Subcutaneous adipose tissue (tissue), 4 donors: ENCODE data around the gene PLAA. TPM values are rescaled to one million over a fixed set of nuclear protein-coding genes. Genes with fewer than 3 reads are reported as not detected.

Experiments used
- total RNA-seq, 4 donors: library from RNA; depleted of rRNA; stranded (reverse); fragments of >200 nt; gene quantifications; one replicate each; pipeline ENCODE4 v1.1.0, GENCODE V29; 2016
- TF ChIP-seq, protein P1 (sequence below): fragments of 450-650 bp; IDR thresholded peaks from one replicate; pipeline ENCODE4 v1.5.1; 2016; ENCODE audit warnings: low read depth, mild to moderate bottlenecking, control low read depth, antibody characterized with exemption, moderate library complexity

PLAA gene
- total RNA-seq, 4 donors from 2014 or later: 24.3 to 31.1 (median 27.2) TPM

DNA sequence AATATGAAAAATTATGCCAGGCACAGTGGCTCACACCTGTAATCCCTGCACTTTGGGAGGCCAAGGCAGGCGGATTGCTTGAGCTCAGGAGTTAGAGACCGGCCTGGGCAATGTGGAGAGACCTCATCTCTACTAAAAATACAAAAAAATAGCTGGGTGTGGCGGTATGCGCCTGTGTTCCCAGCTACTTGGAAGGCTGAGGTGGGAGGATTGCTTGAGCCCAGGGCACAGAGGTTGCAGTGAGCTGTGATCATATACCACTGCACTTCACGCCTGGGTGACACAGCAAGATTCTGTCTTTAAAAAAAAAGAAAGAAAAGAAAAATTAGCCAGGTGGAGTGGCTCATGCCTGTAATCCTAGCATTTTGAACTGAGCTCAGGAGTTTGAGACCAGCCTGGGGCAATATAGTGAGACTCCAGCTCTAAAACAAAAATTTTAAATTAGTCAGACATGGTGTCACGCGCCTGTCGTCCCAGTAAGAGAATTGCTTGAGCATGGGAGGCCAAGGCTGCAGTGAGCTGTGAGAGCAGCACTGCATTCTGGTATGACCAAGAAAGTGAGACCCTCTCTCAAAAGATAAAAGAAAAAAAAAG, 18.0 kb downstream of the PLAA start:
- TF ChIP-seq, protein P1, sequence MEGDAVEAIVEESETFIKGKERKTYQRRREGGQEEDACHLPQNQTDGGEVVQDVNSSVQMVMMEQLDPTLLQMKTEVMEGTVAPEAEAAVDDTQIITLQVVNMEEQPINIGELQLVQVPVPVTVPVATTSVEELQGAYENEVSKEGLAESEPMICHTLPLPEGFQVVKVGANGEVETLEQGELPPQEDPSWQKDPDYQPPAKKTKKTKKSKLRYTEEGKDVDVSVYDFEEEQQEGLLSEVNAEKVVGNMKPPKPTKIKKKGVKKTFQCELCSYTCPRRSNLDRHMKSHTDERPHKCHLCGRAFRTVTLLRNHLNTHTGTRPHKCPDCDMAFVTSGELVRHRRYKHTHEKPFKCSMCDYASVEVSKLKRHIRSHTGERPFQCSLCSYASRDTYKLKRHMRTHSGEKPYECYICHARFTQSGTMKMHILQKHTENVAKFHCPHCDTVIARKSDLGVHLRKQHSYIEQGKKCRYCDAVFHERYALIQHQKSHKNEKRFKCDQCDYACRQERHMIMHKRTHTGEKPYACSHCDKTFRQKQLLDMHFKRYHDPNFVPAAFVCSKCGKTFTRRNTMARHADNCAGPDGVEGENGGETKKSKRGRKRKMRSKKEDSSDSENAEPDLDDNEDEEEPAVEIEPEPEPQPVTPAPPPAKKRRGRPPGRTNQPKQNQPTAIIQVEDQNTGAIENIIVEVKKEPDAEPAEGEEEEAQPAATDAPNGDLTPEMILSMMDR: no peak

DNA sequence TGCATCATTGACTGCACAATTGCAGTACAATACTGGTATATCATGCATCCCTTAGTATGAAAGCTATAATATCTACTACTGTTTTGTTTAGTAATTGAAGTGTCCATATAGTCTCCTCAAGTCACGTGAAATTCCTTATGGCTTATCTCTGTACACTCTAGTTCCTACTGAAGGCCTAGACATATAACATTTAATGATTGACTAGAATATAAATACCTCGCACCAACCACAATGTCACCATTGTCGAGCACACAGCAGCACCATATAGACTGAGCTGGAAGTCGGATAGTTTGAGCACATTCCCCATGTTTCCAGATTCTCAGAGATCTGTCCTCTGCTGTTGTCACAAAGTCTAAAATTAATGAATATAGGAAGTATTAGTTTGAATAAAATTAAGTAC, 21.4 kb downstream of the PLAA start:
- TF ChIP-seq, protein P1: no peak

DNA sequence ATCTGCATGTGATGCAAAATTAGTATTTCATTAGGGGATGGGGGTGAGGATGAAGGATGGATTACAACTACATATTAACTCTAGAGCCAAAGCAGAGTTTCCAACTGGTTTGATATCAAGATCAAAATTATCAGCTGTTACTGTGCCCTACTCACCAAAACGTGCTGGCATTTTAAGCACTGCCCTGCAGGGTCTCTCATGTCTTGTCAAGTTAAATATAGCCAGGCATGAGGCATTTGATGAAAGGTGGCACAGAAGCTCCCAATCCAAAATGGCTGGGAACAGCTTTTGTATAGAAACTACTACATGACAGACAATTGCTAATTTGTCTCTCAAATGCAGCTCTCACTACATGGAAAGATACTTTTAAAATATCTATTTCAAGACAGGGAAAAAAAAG, 27.3 kb downstream of the PLAA start:
- TF ChIP-seq, protein P1: no peak

DNA sequence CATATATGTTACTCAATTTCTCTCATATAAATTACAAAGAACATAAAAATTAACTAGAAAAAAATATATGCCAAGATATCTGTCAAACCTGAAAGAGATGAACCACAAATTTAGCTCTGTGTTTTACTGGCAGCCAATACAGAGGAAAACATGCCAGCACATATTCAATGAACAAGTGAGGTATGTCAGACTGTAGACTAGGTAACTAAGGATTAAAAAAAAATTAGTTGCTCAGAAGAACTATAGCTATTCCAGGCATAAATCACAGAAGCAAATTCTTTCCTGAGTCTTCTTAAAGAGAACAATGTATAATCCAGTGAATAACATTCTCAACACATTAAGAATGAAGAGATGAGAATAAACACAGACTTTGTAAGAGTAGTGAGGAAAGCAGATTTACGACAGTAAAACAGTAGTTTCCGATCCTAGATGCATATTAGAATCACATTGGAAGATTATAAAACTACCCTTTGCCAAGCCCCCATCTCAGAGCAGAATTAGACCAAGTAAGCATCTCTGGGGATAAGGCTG, 33.8 kb downstream of the PLAA start:
- TF ChIP-seq, protein P1: no peak

DNA sequence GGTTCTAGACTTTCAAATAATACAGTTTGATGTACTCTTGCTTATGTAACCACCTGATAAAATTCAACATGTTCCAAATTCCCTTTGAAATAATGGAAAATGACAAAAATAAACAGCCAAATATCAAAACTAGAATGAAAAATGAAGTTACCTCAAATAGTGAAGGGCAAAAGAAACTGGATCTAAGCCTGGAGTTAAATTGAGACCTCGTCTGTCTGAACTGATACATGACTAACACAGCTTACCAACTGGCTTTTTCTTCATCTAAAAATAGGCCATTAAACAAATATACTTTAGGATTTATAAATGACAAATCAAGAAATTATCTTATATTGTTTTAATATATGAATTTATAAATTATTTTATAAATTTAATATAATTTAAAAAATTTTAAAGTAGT, 42.4 kb downstream of the PLAA start:
- TF ChIP-seq, protein P1: no peak

DNA sequence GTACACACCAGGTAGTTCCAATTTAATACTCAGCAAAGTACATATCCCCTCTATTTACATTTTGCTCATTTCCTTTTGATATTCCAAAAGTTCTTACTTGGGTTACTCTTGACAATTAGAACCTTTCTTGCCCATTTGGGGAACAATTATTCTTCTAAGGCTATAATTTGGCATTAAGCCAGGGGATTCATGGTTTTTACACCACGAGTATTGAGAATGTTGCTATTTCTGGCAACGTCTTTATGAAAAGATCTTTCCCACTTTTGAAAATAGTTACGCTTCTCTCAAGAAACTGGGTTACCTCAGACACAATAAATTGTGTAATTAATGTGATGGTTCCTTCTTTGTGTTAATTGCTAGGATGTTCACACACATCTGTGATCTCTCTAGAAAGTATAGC, 43.0 kb downstream of the PLAA start:
- TF ChIP-seq, protein P1: no peak

DNA sequence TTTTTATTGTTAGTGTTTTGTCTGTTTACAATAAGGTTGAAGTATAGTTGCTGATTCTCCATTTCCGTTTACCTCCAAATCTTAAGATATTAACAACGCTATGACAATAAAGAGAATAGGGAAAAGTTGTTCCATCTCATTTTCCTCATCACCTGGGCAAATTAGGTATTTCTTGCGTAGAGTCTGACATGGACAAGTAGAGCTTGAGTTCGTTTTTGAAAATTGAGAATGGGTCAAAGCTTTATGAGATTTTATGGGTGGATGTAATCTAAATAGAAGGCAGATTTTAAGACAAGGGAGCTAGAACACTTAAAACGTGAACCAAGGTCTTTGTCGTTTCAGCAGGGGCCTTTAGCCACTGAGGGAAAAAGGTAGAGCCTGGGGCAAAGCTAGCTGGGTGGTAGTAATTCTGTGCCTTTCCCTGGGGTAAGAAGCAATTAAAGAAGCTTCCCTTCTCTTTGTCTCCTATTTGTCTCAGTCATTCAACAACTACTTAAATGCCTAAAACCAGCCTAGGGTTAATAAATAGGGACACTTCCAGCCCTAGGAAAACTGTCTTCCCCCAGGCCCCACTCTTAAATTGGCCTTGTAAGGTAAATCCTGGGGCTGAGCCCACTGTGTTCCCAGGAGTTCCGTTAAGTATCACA, 53.9 kb downstream of the PLAA start:
- TF ChIP-seq, protein P1: no peak
